Left colon (tissue), 2 donors: ENCODE data around the gene ADCY7. TPM values are rescaled to one million over a fixed set of nuclear protein-coding genes. Genes with fewer than 3 reads are reported as not detected.
A peak's percentile ranks its signal among the peaks of the same experiment; 100 is the strongest.

Source experiments
- ATAC-seq: fragments of 200-7000 bp; cut with Tn5 transposase; one replicate; pipeline ENCODE4 v1.9.1; 2020; ENCODE audit warnings: mild to moderate bottlenecking, moderate library complexity
- DNase-seq, 2 donors: peaks; one replicate each; pipeline ENCODE4 v3.0.0-alpha.2; 2020
- intact Hi-C, 2 donors: fragments of 100-400 bp; cut with DNase I in 1 of 2; cut with micrococcal nuclease in 1 of 2; formaldehyde crosslinking; loops; one replicate each; pipeline versions ENCODE4 v1.11.2 to v1.14.0; 2022; cut with DNase I, micrococcal nuclease
- total RNA-seq, 2 donors: library from RNA; stranded (reverse); fragmentation: NEBNext Ultra II Directional; extraction: Animal tissue kit (Norgen Biotek cat#: 25700); gene quantifications; one replicate each; pipeline ENCODE4 v1.2.1, GENCODE V29; 2021
- donor health status: DM: no; HTN: no; CAD: no.
- donor health status: DM: yes; HTN: yes; CAD: no.

Gene ADCY7
- total RNA-seq, 2 donors from 2014 or later, result 14.2 to 20.8 TPM

DNA sequence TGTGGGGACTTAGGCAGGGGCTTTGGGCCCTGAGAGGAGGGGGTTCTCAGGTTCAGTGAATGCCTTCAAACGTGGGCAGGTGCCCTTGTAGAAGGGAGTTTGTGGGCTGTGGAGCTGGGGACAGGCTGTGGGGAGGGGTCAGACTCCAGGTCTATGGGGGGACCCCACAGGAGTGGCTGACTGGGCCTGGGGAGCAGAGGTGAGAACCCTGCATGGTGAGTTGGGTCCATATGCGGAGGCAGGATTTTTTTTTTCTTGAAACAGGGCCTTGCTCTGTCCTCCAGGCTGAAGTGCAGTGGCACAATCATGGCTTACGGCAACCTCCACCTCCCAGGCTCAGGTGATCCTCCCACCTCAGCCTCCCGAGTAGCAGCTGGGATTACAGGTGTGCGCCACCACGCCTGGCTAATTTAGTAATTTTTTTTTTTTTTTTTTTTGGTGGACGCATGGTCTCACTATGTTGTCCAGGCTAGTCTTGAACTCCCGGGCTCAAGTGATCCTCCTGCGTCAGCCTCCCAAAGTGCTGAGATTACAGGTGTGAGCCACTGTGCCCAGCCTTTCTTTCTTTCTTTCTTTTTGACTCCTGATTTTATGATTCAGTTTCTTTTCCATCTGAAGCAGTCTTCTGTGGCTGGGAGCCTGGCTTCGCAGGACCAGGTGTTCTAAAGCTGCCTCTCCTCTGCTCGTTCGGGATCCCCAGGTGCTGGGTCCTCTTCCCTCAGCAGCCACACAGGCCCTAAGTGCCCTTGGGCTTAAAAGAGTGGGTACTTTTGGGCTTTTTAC is 19.0 kb upstream of the ADCY7 start:
- no peak for DNase-seq
- no peak for ATAC-seq
- intact Hi-C loops, result no loop called here

GRCh38 chr16:50247906-50248608 is 18.3 kb upstream of the ADCY7 start:
- DNase-seq, result peak in 1 of 2 donors; percentile 13
- no peak for ATAC-seq
- intact Hi-C loops, result no loop called here

DNA sequence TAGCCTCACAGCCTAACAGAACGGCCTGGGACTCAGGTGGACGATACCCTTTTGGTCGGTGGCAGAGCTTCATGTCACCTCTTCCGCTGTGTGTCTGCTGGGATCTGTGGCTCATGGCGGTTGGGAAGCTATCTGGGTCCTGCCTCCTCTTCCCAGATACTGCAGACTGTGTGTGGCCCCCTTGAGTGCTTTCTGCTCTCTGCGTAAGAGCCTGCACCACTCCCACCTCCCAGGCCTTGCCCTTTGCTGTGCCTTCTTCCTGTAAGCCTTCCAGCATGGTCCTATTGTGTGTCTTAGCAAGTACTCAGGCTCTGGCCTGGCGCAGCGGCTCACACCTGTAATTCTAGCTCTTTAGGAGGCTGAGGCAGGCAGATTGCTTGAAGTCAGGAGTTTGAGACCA is 17.5 kb upstream of the ADCY7 start:
- no peak for ATAC-seq
- no peak for DNase-seq
- intact Hi-C loops, result no loop called here

GRCh38 chr16:50251375-50252081 is 14.8 kb upstream of the ADCY7 start:
- ATAC-seq (no peak), DNase-seq (no peak)
- intact Hi-C loops, result no loop called here

- DNase-seq (no peak), ATAC-seq (no peak)
- intact Hi-C loops, result no loop called here
Observed at GRCh38 chr16:50252082-50252611, 14.2 kb upstream of the ADCY7 start.

DNA sequence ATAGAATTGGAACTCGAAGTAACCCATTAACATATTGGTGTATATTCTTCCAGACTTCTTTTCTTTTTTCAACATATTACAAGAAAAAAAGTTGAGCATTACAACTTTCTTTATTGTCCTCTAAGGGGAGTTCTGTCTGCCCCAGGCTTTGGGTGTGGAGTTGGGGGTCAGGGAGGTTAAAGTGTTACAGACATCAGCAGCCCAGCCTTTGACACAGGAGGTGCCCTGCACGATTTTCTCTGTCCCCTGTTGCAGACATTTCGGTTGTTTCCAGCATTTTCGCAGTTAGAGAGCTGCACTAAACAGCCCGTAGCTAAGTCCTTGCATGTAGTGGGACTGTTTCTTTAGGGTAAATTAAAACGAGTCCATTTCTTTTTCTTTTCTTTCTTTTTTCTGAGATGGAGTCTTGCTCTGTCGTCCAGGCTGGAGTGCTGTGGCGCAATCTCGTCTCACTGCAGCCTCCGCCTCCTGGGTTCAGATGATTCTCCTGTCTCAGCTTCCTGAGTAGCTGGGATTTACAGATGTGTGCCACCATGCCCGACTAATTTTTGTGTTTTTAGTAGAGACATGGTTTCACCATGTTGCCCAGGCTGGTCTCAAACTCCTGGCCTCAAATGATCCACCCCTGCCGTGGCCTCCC is 13.4 kb upstream of the ADCY7 start:
- no peak for DNase-seq
- no peak for ATAC-seq
- intact Hi-C loops, result no loop called here

DNA sequence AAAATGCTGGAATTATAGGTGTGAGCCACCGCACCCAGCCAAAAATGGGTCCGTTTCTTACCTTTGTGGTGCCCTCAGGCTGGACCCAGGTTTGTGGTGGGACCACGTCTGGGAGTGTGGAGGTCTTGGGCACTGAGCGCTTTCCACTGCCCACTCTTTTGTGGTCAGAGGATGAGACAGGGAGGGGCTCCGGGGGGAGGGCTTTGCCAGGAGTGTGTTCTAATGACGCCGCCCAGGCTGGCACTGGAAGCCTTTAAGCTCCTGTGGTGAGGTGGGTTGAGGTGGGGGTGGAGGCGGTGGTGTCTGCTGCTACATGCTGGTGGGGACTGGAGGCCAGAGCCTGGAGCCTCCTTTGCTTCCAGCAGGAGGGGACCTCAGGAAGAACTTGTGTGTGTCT is 12.8 kb upstream of the ADCY7 start:
- ATAC-seq (no peak), DNase-seq (no peak)
- intact Hi-C loops, result no loop called here

GRCh38 chr16:50254072-50254471 is 12.3 kb upstream of the ADCY7 start:
- DNase-seq, result no peak
- ATAC-seq, result no peak
- intact Hi-C loops, result no loop called here

DNA sequence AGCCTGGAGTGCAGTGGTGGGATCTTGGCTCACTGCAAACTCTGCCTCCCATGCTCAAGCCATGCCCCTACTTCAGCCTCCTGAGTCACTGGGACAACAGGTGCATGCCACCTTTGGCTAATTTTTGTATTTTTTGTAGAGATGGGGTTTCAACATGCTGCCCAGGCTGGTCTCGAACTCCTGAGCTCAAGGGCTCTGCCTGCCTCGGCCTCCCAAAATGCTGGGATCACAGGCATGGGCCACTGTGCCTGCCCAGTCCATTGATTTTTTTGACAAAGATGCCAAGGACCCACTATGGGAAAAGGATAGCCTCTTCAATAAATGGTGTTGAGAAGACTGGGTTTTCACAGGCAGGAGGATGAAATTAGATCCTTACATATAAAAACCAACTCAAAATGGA is 10.8 kb upstream of the ADCY7 start:
- intact Hi-C loops, result no loop called here
- DNase-seq (no peak), ATAC-seq (no peak)

DNA sequence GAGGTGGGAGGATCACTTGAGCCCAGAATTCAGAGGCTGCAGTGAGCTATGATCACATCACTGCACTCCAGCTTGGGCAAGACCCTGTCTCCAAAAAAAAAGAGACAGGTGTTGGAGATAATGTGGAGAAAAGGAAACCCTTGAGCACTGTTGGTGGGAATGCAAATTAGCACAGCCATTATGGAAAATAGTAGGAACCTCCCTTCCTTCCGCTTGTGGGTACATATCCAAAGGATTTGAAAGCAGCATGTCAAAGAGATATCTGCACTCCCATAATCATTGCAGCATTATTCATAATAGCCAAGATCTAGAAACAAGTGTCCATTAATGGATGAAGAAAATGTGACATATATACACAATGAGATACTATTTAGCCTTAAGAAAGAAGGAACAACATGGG is 9.7 kb upstream of the ADCY7 start:
- intact Hi-C loops, result no loop called here
- ATAC-seq (no peak), DNase-seq (no peak)

- DNase-seq (no peak), ATAC-seq (no peak)
- intact Hi-C loops, result no loop called here
Observed at GRCh38 chr16:50257876-50258275, 8.5 kb upstream of the ADCY7 start.

DNA sequence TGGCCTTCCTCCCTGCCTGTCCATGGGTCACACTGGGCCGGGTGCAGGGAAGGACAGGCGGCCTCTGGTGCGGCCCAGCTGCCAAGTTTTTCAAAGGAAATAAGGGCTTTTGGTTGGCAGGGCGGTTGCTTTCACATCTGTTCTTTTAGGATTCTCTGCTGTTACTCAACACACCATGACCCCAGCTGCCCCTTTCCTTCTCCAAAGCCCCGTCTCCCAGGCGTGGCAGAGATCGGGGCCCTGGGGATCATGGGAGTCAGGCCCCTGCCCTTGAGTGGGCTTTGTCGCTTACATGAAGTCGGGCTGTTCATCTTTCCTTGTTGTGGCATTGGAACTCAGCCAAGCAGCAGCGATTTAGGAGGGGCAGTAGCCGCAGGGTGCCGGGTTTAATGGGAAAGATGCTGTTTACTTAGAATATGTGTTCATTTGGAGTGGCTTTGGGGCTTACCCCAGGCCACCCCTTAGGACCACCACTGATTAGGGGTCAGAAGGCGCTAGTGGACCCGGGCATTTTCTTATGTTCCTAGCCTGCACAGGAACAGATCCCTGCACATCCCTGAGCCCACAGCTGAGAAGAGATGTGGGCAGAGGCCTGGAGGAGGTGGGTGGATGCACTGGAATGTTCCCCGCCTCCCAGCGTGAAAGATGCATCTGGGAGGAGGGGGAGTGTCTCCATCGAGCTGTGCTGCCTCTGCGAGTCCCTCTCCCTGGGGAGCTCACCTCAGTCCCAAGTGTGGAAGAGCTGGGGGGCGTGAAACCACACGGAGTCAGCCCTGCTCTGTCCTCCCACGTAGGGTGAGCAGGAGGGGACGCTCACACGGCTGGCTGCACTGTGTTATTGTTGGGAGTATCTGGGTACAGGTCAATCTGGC is 6.8 kb upstream of the ADCY7 start:
- no peak for ATAC-seq
- intact Hi-C loops, result no loop called here
- DNase-seq, result peak in 1 of 2 donors; percentile 43

- peak in 1 of 2 donors; percentile 34 for DNase-seq
- intact Hi-C loops, result no loop called here
- peak; percentile 83 for ATAC-seq
Observed at GRCh38 chr16:50260206-50261159, 5.9 kb upstream of the ADCY7 start.

DNA sequence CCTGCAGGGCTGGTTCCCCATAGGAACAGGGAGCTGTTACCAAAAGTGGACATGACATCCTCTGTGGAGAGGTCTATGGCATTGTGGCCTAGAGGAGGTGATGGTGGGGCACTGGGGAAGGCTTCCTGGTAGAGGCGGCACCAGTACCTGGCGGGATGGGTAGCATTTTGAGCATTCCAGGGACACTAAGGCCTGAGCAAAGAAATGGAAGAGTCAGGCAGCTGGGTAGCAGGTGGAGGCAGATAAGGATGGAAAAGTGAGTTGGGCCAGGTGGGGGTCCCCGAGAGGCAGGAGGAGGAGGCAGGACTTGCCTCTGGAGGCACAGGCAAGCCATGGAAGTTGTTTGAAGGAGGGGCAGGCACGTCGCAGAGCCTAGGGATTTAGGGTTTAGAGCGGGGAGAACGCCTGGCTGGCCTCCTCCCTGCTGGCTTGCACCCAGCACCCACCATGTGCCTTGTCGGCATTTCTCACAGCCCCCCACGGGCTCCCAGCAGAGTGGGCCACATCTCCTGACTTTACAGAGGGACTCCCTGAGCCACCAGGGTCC is 5.1 kb upstream of the ADCY7 start:
- no peak for DNase-seq
- intact Hi-C loops, result no loop called here
- ATAC-seq, result no peak

DNA sequence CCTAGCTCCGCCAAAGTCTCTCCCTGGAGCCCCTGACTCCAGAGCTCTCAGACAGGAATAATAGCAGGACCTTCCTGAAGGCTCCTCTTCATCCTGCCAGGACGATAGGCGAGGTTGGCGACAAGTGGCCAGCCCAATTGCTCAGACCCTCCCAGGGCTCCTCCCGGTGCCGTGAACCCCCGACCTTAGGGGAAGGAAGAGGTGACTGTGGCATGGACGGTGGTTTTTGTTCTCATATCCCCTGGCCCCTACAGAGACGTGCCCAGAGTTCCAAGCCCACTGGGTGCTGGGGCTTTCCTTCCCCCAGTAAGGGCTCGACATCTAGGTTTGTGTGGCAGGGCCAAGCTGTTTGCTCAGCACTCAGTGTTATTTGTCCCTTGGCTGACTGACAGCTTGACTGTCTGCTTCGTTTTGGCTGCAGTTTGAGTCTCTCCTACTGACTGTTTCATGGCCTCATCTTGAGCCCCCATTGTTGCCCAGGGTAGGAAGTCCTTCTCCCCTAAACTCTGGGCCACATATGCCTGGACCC is 4.6 kb upstream of the ADCY7 start:
- ATAC-seq, result no peak
- intact Hi-C loops, result no loop called here
- DNase-seq, result no peak

DNA sequence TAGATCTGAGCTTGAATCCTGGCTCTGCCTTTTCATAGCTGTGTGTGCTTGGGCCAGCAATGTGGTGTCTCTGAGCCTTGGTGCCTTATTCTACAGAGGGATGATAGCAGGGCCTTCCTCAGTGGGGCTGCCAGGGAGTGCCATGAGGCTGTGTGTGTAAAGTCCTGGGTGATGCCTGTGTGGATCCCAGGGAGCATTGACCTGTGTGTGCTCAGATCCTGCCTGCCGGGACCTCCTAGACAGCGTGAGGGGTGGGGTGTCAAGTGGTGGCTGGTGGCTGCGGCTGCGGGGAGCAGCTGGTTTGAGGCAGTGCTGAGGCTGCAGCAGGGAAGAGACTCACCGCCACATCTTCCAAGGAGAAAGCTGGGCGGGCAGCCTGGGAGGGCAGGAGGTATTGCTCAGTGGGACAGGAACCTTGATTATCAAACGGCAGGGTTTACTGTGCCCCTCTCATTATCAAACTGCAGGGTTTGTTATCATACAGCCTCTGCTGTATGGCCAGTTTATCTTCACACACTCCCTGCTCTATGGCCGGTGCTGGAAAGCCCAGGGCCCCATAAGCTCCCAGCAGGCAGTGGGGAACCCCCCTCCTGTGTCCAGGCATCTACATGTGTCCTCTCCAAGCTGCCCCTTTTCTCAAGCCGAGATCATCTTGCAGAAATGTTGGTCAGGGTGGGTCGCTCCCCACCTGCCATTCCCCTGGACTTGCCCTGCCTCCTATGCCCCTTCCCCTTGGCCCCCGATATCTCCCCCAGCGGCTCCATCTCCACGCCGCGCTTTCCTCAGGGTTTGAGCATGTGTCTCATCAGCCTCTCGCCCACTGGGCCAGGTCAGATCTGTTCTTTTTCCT is 3.1 kb upstream of the ADCY7 start:
- ATAC-seq (no peak), DNase-seq (no peak)
- intact Hi-C loops, result no loop called here
